Sigmoid colon (tissue), 7 donors: ENCODE results near the gene MAST4. TPM values are rescaled to one million over a fixed set of nuclear protein-coding genes. Genes with fewer than 3 reads are reported as not detected.

ENCODE experiments used
- DNase-seq: peaks from one replicate; pipeline ENCODE4 v3.0.0-alpha.2; 2019
- H3K27ac ChIP-seq, 4 donors: fragments of 200-600 bp; sonication (generic); one replicate each; pipeline ENCODE4 v1.5.1; 2016 to 2019; ENCODE audit warnings: mild to moderate bottlenecking in 1 of 4
- H3K27me3 ChIP-seq, 3 donors: fragments of 200-600 bp; sonication (generic); one replicate each; pipeline ENCODE4 v1.5.1; 2019; ENCODE audit warnings: mild to moderate bottlenecking in 1 of 3
- H3K36me3 ChIP-seq, 4 donors: fragments of 200-600 bp; sonication (generic); one replicate each; pipeline ENCODE4 v1.5.1; 2016 to 2019
- H3K4me1 ChIP-seq, 4 donors: fragments of 200-600 bp; sonication (generic); one replicate each; pipeline ENCODE4 v1.5.1; 2017 to 2019
- H3K4me3 ChIP-seq, 4 donors: fragments of 200-600 bp; sonication (generic); one replicate each; pipeline ENCODE4 v1.5.1; 2017 to 2019; ENCODE audit warnings: mild to moderate bottlenecking in 2 of 4, moderate library complexity in 1 of 4
- H3K9me3 ChIP-seq, 4 donors: fragments of 200-600 bp in 3 of 4; sonication (generic) in 3 of 4; one replicate each; pipeline versions ENCODE4 v1.5.1 to v1.6.1; 2013 to 2019
- EP300 ChIP-seq, 4 donors: sonication (generic); formaldehyde crosslinking; IDR thresholded peaks; one replicate each; pipeline ENCODE4 v1.6.1; 2017; ENCODE audit warnings: antibody characterized with exemption in 4 of 4
- POLR2A ChIP-seq, 2 donors: fragments of 450-650 bp; IDR thresholded peaks; one replicate each; pipeline ENCODE4 v1.6.1; 2016; ENCODE audit warnings: antibody characterized with exemption in 2 of 2, mild to moderate bottlenecking in 2 of 2, moderate library complexity in 2 of 2
- POLR2AphosphoS5 ChIP-seq, 4 donors: sonication (generic); formaldehyde crosslinking; IDR thresholded peaks; one replicate each; pipeline ENCODE4 v1.6.1; 2017; ENCODE audit warnings: antibody characterized with exemption in 4 of 4
- WGBS, 2 donors: extraction: QIAGEN DNeasy Blood & Tissue Kit; methylation state at CpG; one replicate each; pipeline ENCODE4 v1.1.7; 2013; 5-methylcytosine and 5-hydroxymethylcytosine counted together
- intact Hi-C: fragments of 100-400 bp; cut with DNase I; formaldehyde crosslinking; loops from one replicate; pipeline ENCODE4 v1.15.1; 2023
- polyA plus RNA-seq, 3 donors: library from polyadenylated mRNA; stranded (reverse); fragments of 200-250 nt; gene quantifications; one replicate each; pipeline ENCODE4 v1.2.3, GENCODE V29; 2013
- total RNA-seq, 4 donors: library from RNA; depleted of rRNA; stranded (reverse); fragments of >200 nt; gene quantifications; one replicate each; pipeline ENCODE4 v1.1.0, GENCODE V29; 2016
- TF ChIP-seq, protein P1 (sequence below), 4 experiments: fragments of 450-650 bp in 3 of 4; fragments of 200-600 bp in 1 of 4; IDR thresholded peaks; one replicate each; pipeline ENCODE4 v1.5.1; 2016 to 2019; ENCODE audit warnings: antibody characterized with exemption in 4 of 4, mild to moderate bottlenecking in 3 of 4, moderate library complexity in 2 of 4
- donor health status: healthy with polysubstance abuse.
- donor health status: Bipolar disorder and iron deficiency.
- donor health status: healthy.

Gene MAST4
- total and polyA plus RNA-seq, 7 donors: 1.6 to 30.7 (median 15.7) TPM

- H3K4me3 ChIP-seq: peak overlapping the region; percentile 40 to 69 (median 62)
- DNase-seq: no peak
- H3K9me3 ChIP-seq: no peaks in the 10 kb centered on the region
- H3K27ac ChIP-seq: peak overlapping the region; percentile 83 to 90 (median 88)
- 1 to 2% methylated on average over 4 of the region's 4 CpGs for WGBS, 2 donors
- no peak for TF ChIP-seq POLR2A (IDR thresholded peaks at IDR 0.05)
- TF ChIP-seq, protein P1, sequence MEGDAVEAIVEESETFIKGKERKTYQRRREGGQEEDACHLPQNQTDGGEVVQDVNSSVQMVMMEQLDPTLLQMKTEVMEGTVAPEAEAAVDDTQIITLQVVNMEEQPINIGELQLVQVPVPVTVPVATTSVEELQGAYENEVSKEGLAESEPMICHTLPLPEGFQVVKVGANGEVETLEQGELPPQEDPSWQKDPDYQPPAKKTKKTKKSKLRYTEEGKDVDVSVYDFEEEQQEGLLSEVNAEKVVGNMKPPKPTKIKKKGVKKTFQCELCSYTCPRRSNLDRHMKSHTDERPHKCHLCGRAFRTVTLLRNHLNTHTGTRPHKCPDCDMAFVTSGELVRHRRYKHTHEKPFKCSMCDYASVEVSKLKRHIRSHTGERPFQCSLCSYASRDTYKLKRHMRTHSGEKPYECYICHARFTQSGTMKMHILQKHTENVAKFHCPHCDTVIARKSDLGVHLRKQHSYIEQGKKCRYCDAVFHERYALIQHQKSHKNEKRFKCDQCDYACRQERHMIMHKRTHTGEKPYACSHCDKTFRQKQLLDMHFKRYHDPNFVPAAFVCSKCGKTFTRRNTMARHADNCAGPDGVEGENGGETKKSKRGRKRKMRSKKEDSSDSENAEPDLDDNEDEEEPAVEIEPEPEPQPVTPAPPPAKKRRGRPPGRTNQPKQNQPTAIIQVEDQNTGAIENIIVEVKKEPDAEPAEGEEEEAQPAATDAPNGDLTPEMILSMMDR (IDR thresholded peaks at IDR 0.05): no peak
- H3K36me3 ChIP-seq: no peaks in the 10 kb centered on the region
- no peaks in the 10 kb centered on the region for H3K27me3 ChIP-seq
- peaks cover 0 to 34% (median 29%) of the 10 kb centered on the region in 4 donors for H3K4me1 ChIP-seq
- intact Hi-C loops: loop anchor here (10.0 kb wide), 1 partner anchor 231 kb away; no protein-coding TSS in a partner anchor
Measured at GRCh38 chr5:67003685-67003934, 407.4 kb downstream of the MAST4 start.

- intact Hi-C loops: loop anchor here (2.0 to 10.0 kb wide), 2 partner anchors 91 to 231 kb away; no protein-coding TSS in a partner anchor
- peaks cover 0 to 34% (median 29%) of the 10 kb centered on the region in 4 donors for H3K4me1 ChIP-seq
- no peaks in the 10 kb centered on the region for H3K9me3 ChIP-seq
Measured at GRCh38 chr5:67003935-67004729, 407.9 kb downstream of the MAST4 start.

GRCh38 chr5:67004730-67005350 is 408.6 kb downstream of the MAST4 start:
- Histone ChIP-seq H3K9me3 (no peaks in the 10 kb centered on the region), H3K4me1 (peaks cover 0 to 34% (median 29%) of the 10 kb centered on the region in 4 donors)

More at GRCh38 chr5:67003935-67004729, 407.9 kb downstream of the MAST4 start:
- H3K27ac ChIP-seq: peak overlapping the region; percentile 83 to 90 (median 88)
- 0% methylated on average over 54 of the region's 54 CpGs for WGBS, 2 donors
- DNase-seq: peak; percentile 90
- TF ChIP-seq POLR2A (IDR thresholded peaks at IDR 0.05): peak; percentile 49 to 50
- TF ChIP-seq, protein P1 (IDR thresholded peaks at IDR 0.05): no peak
- peak; percentile 67 to 80 (median 78) for TF ChIP-seq POLR2AphosphoS5 (IDR thresholded peaks at IDR 0.05)
- no peak for TF ChIP-seq EP300 (IDR thresholded peaks at IDR 0.05)
- no peaks in the 10 kb centered on the region for H3K27me3 ChIP-seq
- H3K4me3 ChIP-seq: peak overlapping the region; percentile 40 to 69 (median 62)
- H3K36me3 ChIP-seq: no peaks in the 10 kb centered on the region

DNA sequence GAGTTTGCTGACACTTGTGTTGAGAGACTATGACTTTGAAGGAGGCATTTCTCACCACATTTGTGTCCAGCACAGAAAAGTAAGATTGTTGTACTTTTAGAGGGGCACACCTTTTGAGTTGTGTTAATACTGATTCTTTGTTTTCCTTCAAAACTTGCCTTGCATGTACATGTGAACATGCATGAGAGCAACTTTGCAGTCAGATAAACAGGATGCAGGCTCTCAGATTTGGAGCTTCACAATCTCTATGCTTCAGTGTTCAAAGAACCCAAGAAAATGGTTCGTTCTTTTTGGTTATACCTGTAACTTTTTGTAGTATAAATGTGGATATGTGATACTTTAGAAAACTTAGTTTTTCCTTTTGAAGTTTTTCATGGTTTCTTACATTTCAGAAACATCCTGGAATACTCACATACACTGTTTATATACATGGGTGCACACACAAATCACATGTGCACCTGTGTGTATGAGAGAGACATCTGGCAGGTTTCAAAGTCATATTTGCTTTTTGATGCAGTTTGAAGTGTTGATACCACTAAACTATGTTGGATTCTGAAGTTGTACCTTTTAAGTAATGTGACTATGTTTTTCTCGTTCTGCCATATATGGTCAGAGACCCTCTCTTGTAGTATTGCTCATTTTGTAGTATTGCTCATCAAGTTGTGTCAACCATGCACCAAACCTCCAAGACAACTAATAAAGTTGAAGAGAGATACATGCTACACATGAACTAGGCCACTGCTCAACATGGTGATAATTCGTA is 409.7 kb downstream of the MAST4 start:
- peak overlapping the region; percentile 40 to 69 (median 62) for H3K4me3 ChIP-seq
- intact Hi-C loops: loop anchor here (2.0 to 10.0 kb wide), 2 partner anchors 89 to 229 kb away; no protein-coding TSS in a partner anchor
- H3K36me3 ChIP-seq: no peaks in the 10 kb centered on the region
- H3K27me3 ChIP-seq: no peaks in the 10 kb centered on the region
- WGBS, 2 donors: 24 to 52% methylated on average over 3 of the region's 3 CpGs
- H3K4me1 ChIP-seq: peaks cover 0 to 45% (median 39%) of the 10 kb centered on the region in 4 donors
- H3K27ac ChIP-seq: peak overlapping the region; percentile 83 to 90 (median 88)
- no peak for DNase-seq
- no peaks in the 10 kb centered on the region for H3K9me3 ChIP-seq
- TF ChIP-seq, protein P1 (IDR thresholded peaks at IDR 0.05): no peak
- TF ChIP-seq POLR2AphosphoS5 (IDR thresholded peaks at IDR 0.05) (no peak), EP300 (IDR thresholded peaks at IDR 0.05) (no peak), POLR2A (IDR thresholded peaks at IDR 0.05) (no peak)

More at GRCh38 chr5:67004730-67005350, 408.6 kb downstream of the MAST4 start:
- no peaks in the 10 kb centered on the region for H3K36me3 ChIP-seq
- TF ChIP-seq POLR2AphosphoS5 (IDR thresholded peaks at IDR 0.05) (no peak), EP300 (IDR thresholded peaks at IDR 0.05) (no peak), POLR2A (IDR thresholded peaks at IDR 0.05) (peak in 1 of 2 donors; percentile 15)
- H3K27me3 ChIP-seq: no peaks in the 10 kb centered on the region
- WGBS, 2 donors: 4 to 7% methylated on average over 11 of the region's 11 CpGs
- H3K27ac ChIP-seq: peak overlapping the region; percentile 83 to 90 (median 88)
- intact Hi-C loops: loop anchor here (2.0 to 10.0 kb wide), 2 partner anchors 90 to 230 kb away; no protein-coding TSS in a partner anchor
- no peak for DNase-seq
- peak overlapping the region; percentile 40 to 69 (median 62) for H3K4me3 ChIP-seq
